Mucosa of descending colon (tissue), 3 donors: Measurements from ENCODE around the gene NTNG1. TPM values are rescaled to one million over a fixed set of nuclear protein-coding genes. Genes with fewer than 3 reads are reported as not detected.

ENCODE experiments used
- ATAC-seq: fragments of 200-7000 bp; cut with Tn5 transposase; one replicate; pipeline ENCODE4 v1.9.1; 2020; ENCODE audit warnings: mild to moderate bottlenecking, moderate library complexity
- DNase-seq, 3 donors: peaks; one replicate each; pipeline ENCODE4 v3.0.0-alpha.2; 2020
- H3K36me3 ChIP-seq: fragments of 200-600 bp; one replicate; pipeline ENCODE4 v1.8.0; 2021; ENCODE audit warnings: low read depth, mild to moderate bottlenecking
- H3K4me1 ChIP-seq: fragments of 200-600 bp; one replicate; pipeline ENCODE4 v1.8.0; 2021; ENCODE audit warnings: low read depth, mild to moderate bottlenecking
- H3K4me3 ChIP-seq: fragments of 200-600 bp; one replicate; pipeline ENCODE4 v1.8.0; 2021; ENCODE audit warnings: mild to moderate bottlenecking
- H3K9me3 ChIP-seq: fragments of 200-600 bp; one replicate; pipeline ENCODE4 v1.8.0; 2021; ENCODE audit warnings: mild to moderate bottlenecking
- CTCF ChIP-seq: fragments of 200-600 bp; IDR thresholded peaks from one replicate; pipeline ENCODE4 v1.8.0; 2022; ENCODE audit warnings: antibody characterized with exemption, mild to moderate bottlenecking
- intact Hi-C, 2 donors: fragments of 100-400 bp; cut with DNase I in 1 of 2; cut with micrococcal nuclease in 1 of 2; formaldehyde crosslinking; loops; one replicate each; pipeline versions ENCODE4 v1.11.0 to v1.11.1; 2022; cut with DNase I, micrococcal nuclease
- total RNA-seq, 3 donors: library from RNA; stranded (reverse); fragmentation: NEBNext Ultra II Directional in 2 of 3; extraction: Animal tissue kit (Norgen Biotek cat#: 25700) in 2 of 3; gene quantifications; one replicate each; pipeline versions ENCODE4 v1.2.1 to v1.2.4, GENCODE V29; 2021 to 2023
- donor health status: DM: no; HTN: no; CAD: no; lungs with moderate emphysema.
- donor health status: DM: no; HTN: no; CAD: no.
- donor health status: DM: no; HTN: yes; CAD: no.

NTNG1 gene
- total RNA-seq, 3 donors from 2014 or later, result 0.23 to 2.5 (median 1.3) TPM

DNA sequence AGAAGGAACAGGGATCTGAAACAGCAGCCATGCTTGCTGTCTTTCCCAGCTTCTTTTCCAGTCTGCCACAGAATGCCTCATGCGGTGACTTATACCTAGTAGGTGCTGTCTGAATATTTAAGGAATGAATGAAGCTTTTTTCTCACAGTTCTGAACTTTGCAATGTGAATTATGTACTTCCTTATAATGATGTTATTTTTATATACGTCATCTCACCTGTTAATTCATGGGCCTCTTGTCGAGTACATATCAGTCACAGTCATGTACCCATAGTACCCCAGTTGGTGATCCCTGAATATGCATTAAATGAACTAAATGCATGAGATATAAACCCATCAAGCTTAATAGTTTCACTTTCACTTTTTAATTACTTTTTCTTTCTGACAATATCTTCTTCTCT is 132.7 kb downstream of the NTNG1 start:
- no peaks in the 10 kb centered on the region for H3K36me3 ChIP-seq
- H3K4me3 ChIP-seq, result no peak overlapping the region
- no peak for DNase-seq
- H3K4me1 ChIP-seq, result no peaks in the 10 kb centered on the region
- no peak for TF ChIP-seq CTCF
- intact Hi-C loops, result loop anchor here in 1 of 2 donors (10.0 kb wide), 1 partner anchor 481 kb away; no protein-coding TSS in a partner anchor
- no peaks in the 10 kb centered on the region for H3K9me3 ChIP-seq
- ATAC-seq, result no peak

- Histone ChIP-seq H3K36me3 (no peaks in the 10 kb centered on the region), H3K4me3 (no peak overlapping the region), H3K9me3 (no peaks in the 10 kb centered on the region), H3K4me1 (no peaks in the 10 kb centered on the region)
- ATAC-seq (no peak), DNase-seq (no peak)
- intact Hi-C loops, result loop anchor here in 1 of 2 donors (10.0 kb wide), 1 partner anchor 481 kb away; no protein-coding TSS in a partner anchor
- no peak for TF ChIP-seq CTCF
Measured at GRCh38 chr1:107274227-107274626, 133.4 kb downstream of the NTNG1 start.

DNA sequence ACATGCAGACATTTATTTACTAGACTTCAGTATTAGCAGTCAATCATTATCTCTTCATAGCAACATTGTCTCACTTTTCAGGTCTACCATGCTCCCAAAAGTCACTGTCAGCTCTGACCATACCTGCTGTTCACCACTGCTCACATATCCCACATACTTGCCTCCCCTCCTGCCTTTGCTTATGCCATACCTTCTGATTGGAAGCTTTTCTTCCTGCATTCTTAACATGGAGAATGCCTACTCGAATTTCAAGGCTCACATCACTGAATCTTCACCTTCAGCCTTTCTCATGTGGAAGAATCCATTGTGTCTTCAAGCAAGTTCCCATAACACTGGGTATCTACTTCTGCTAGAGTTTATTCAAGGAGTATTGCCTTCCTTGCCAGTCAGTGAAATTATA is 135.4 kb downstream of the NTNG1 start:
- intact Hi-C loops, result loop anchor here (5.0 to 10.0 kb wide), 2 partner anchors 476 to 479 kb away; no protein-coding TSS in a partner anchor

DNA sequence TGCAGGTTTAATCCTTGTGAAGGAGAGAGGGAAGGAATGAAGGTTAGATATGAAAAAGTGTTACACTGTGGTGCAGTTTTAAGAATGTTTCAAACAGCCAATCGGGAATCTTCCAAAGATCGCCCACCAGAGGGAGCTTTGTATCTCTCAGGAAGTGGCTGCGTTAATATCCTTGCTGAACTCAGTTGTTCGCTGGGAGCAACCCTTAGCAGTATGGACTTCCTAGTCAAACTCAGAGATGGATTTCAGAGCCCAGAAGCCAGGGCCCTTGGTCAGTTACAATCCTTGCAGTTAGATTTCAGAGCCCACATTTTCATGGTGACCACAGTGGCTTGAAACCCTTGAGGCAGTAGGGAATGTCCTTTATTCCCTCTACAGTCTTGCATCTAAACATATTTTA is 136.2 kb downstream of the NTNG1 start:
- intact Hi-C loops, result loop anchor here (5.0 to 10.0 kb wide), 2 partner anchors 475 to 478 kb away; no protein-coding TSS in a partner anchor
- Histone ChIP-seq H3K36me3 (no peaks in the 10 kb centered on the region), H3K4me3 (no peak overlapping the region), H3K4me1 (no peaks in the 10 kb centered on the region), H3K9me3 (no peaks in the 10 kb centered on the region)
- TF ChIP-seq CTCF, result no peak
- DNase-seq, result peak in 1 of 3 donors; percentile 71
- ATAC-seq, result peak; percentile 59

More for the DNA sequence above, 135.4 kb downstream of the NTNG1 start:
- ATAC-seq (no peak), DNase-seq (no peak)
- H3K4me1 ChIP-seq, result no peaks in the 10 kb centered on the region
- H3K36me3 ChIP-seq, result no peaks in the 10 kb centered on the region
- no peak for TF ChIP-seq CTCF
- no peak overlapping the region for H3K4me3 ChIP-seq
- H3K9me3 ChIP-seq, result no peaks in the 10 kb centered on the region

DNA sequence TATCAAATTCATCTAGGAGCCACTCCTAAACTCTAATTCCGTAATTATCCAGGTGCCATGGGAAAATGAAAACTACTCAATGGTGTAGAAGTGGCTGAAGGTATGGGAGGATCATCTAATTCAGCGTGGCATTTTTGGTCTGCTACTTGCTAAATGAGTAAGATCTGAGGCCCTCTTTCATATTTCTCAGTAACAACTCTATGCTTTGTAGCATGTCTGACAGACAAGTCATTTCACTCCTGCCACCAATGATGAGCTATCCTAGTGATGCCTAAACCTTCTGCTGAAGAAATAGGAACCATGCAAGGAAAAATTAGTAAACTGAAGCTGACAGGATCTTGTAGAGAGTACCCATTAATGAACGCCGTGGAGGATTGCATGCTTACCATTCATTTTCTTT is 145.3 kb downstream of the NTNG1 start:
- TF ChIP-seq CTCF, result no peak
- Histone ChIP-seq H3K9me3 (no peaks in the 10 kb centered on the region), H3K4me1 (no peaks in the 10 kb centered on the region), H3K36me3 (no peaks in the 10 kb centered on the region), H3K4me3 (no peak overlapping the region)
- no peak for DNase-seq
- ATAC-seq, result no peak
- intact Hi-C loops, result no loop called here

DNA sequence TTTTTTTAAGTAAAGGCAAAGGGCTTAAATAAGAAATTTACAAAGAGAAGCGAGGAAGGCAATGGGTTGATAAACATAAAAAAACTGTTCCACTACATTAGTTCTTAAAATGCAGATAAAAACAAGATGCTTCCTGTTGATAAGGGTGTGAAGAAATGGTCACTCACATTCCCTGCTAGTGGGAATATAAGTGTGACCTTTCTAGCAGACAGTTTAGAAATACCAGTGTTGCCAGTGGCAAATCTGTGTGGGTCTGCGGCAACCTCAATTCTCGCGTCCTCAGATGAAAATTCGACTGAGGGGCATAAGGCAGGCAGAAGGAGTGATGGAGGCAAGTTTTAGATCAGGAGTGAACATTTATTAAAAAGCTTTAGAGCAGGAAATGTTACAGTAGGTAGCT is 151.1 kb downstream of the NTNG1 start:
- no peak overlapping the region for H3K4me3 ChIP-seq
- ATAC-seq, result no peak
- H3K36me3 ChIP-seq, result no peaks in the 10 kb centered on the region
- no peaks in the 10 kb centered on the region for H3K9me3 ChIP-seq
- no peaks in the 10 kb centered on the region for H3K4me1 ChIP-seq
- no peak for DNase-seq
- intact Hi-C loops, result no loop called here
- TF ChIP-seq CTCF, result no peak
